GM12878 (cell line): ENCODE results near the gene HAP1. TPM values are rescaled to one million over a fixed set of nuclear protein-coding genes. Genes with fewer than 3 reads are reported as not detected.

Source experiments
- ATAC-seq: fragments of 200-7000 bp; cut with Tn5 transposase; 3 replicates; pipeline ENCODE4 v1.9.1; 2020; ENCODE audit warnings: mild to moderate bottlenecking, moderate library complexity
- BruUV-seq: library from RNA; stranded (reverse); fragments of 400-500 nt; replicated peaks from 2 replicates; lab custom pipeline; 2021; lab: Mats Ljungman, UMichigan
- CTCF ChIA-PET: fragments of 300-600 bp; sonication (Branson Sonifier 250); formaldehyde crosslinking; extraction: SDS; loops from one replicate; lab custom pipeline; 2021; ENCODE audit warnings: inconsistent platforms; lab: Yijun Ruan, JAX
- POLR2A ChIA-PET: fragments of 350-600 bp; formaldehyde crosslinking; extraction: SDS; loops from one replicate; lab custom pipeline; 2021; ENCODE audit warnings: inconsistent platforms; lab: Charles Lee
- RAD21 ChIA-PET: fragments of 300-600 bp; sonication (Branson Sonifier 250); formaldehyde crosslinking; loops from one replicate; lab custom pipeline; 2023; ENCODE audit warnings: antibody characterized with exemption; ENCODE audit not compliant: unreplicated experiment; lab: Charles Lee
- SMC1A ChIA-PET: fragments of 300-600 bp; sonication (Branson Sonifier 250); formaldehyde crosslinking; loops from one replicate; lab custom pipeline; 2023; ENCODE audit not compliant: unreplicated experiment, uncharacterized antibody; lab: Charles Lee
- DNase-seq: peaks from one replicate; pipeline ENCODE4 v3.0.0-alpha.2; 2011; ENCODE audit warnings: low read depth, low spot score
- FAIRE-seq: peaks from 3 replicates; lab custom pipeline; 2011; peaks lifted over from hg19 to GRCh38; lab: Jason Lieb, UNC
- H2AFZ ChIP-seq: 2 replicates; pipeline ENCODE4 v1.6.0; 2011; ENCODE audit warnings: low read depth, low read length, control low read depth; ENCODE audit not compliant: control insufficient read depth
- H3K27ac ChIP-seq: 2 replicates; pipeline ENCODE4 v1.5.1; 2011; ENCODE audit warnings: control low read depth; ENCODE audit not compliant: control insufficient read depth, insufficient read depth
- H3K27me3 ChIP-seq, 2 experiments: replicated peaks in 1 of 2; 2 replicates each; pipeline versions ENCODE4 v1.6.0 to v1.6.1; 2011; ENCODE audit warnings: low read length in 1 of 2; ENCODE audit not compliant: control insufficient read depth in 2 of 2, insufficient read depth in 2 of 2
- H3K36me3 ChIP-seq, 2 experiments: 2 replicates each; pipeline ENCODE4 v1.5.1; 2011; ENCODE audit warnings: low read length in 1 of 2; ENCODE audit not compliant: control insufficient read depth in 2 of 2, insufficient read depth in 2 of 2
- H3K4me1 ChIP-seq: 2 replicates; pipeline ENCODE4 v1.6.1; 2011; ENCODE audit warnings: mild to moderate bottlenecking, low read length, moderate library complexity, mixed read lengths; ENCODE audit not compliant: control insufficient read depth, insufficient read depth
- H3K4me2 ChIP-seq: 2 replicates; pipeline ENCODE4 v1.6.0; 2011; ENCODE audit warnings: control low read depth; ENCODE audit not compliant: control insufficient read depth, insufficient read depth
- H3K4me3 ChIP-seq: fragments of 200-600 bp; sonication (generic); 2 replicates; pipeline ENCODE4 v1.5.1; 2016
- H3K79me2 ChIP-seq: 2 replicates; pipeline ENCODE4 v1.6.0; 2011; ENCODE audit warnings: low read length; ENCODE audit not compliant: control insufficient read depth, insufficient read depth
- H3K9ac ChIP-seq: 2 replicates; pipeline ENCODE4 v1.8.0; 2011; ENCODE audit warnings: low read length, control low read depth, mixed read lengths; ENCODE audit not compliant: control insufficient read depth, insufficient read depth
- H3K9me3 ChIP-seq: replicated peaks from 3 replicates; pipeline ENCODE4 v1.5.1; 2011; ENCODE audit warnings: mild to moderate bottlenecking, low read length; ENCODE audit not compliant: control insufficient read depth, insufficient read depth
- H4K20me1 ChIP-seq: 2 replicates; pipeline ENCODE4 v1.6.0; 2011; ENCODE audit not compliant: control insufficient read depth, insufficient read depth
- FOXK2 ChIP-seq: fragments of 450-650 bp; IDR thresholded peaks from 2 replicates; pipeline ENCODE4 v1.6.1; 2017; ENCODE audit warnings: mild to moderate bottlenecking, moderate library complexity
- RAD21 ChIP-seq: IDR thresholded peaks from 2 replicates; pipeline ENCODE4 v1.6.1; 2011; ENCODE audit warnings: mild to moderate bottlenecking, low read depth, low read length, moderate library complexity; ENCODE audit not compliant: insufficient read depth
- RBBP5 ChIP-seq: fragments of 200-600 bp; sonication (generic); conservative IDR thresholded peaks from 2 replicates; pipeline ENCODE4 v1.6.1; 2016
- SMC3 ChIP-seq: IDR thresholded peaks from 2 replicates; pipeline ENCODE4 v1.6.1; 2011; ENCODE audit warnings: low read length, improper control_type of control experiment, borderline replicate concordance
- SPI1 ChIP-seq: IDR thresholded peaks from 2 replicates; pipeline ENCODE4 v1.6.1; 2011; ENCODE audit warnings: low read depth, mild to moderate bottlenecking, low read length, moderate library complexity, borderline replicate concordance; ENCODE audit not compliant: insufficient read depth
- ZNF24 ChIP-seq: fragments of 450-650 bp; IDR thresholded peaks from 2 replicates; pipeline ENCODE4 v1.6.1; 2017; ENCODE audit warnings: antibody characterized with exemption, mild to moderate bottlenecking
- WGBS: methylation state at CpG from one replicate; pipeline ENCODE4 v1.1.6; 2016; ENCODE audit warnings: low lambda C conversion rate; ENCODE audit not compliant: insufficient replicate concordance, insufficient coverage; ENCODE audit errors: missing lambda C conversion rate; 5-methylcytosine and 5-hydroxymethylcytosine counted together
- in situ Hi-C: fragments of 300-500 bp; cut with MboI; formaldehyde crosslinking; loops from 9 replicates; pipeline ENCODE4 v1.14.3; 2018; ENCODE audit warnings: mixed read lengths
- intact Hi-C: fragments of 100-400 bp; cut with micrococcal nuclease; formaldehyde crosslinking; loops from one replicate; pipeline ENCODE4 v1.14.2; 2022; ENCODE audit not compliant: unreplicated experiment
- polyA plus RNA-seq, 11 experiments: library from polyadenylated mRNA; depleted of rRNA in 4 of 11; unstranded in 6 of 11; stranded (reverse) in 5 of 11; fragments of >200 nt; fragmentation: Nextera tagmentation in 4 of 11; fragmentation: Illumina TruSeq in 1 of 11; extraction: Ambion mirVana in 4 of 11; extraction: Trizol in 1 of 11; gene quantifications; 1 replicate in 1 of 11; 2 replicates in 10 of 11; pipeline versions ENCODE4 v1.2.1 to v1.2.3, GENCODE V29; 2011 to 2016; ENCODE audit warnings: inconsistent platforms in 2 of 11, missing spikeins in 2 of 11, low read depth in 1 of 11
- total RNA-seq, 4 experiments: library from RNA; depleted of rRNA in 3 of 4; stranded (reverse); fragments of >200 nt in 3 of 4; fragmentation: Illumina TruSeq in 1 of 4; extraction: Trizol in 1 of 4; gene quantifications; 2 replicates each; pipeline versions ENCODE4 v1.2.1 to v1.2.3, GENCODE V29; 2013 to 2021
- TF ChIP-seq, protein P1 (sequence below): IDR thresholded peaks from 2 replicates; pipeline ENCODE4 v1.6.1; 2012; ENCODE audit warnings: low read length, inconsistent platforms
- TF ChIP-seq, protein P2 (sequence below), 3 experiments: IDR thresholded peaks in 2 of 3; conservative IDR thresholded peaks in 1 of 3; 2 replicates each; pipeline ENCODE4 v1.5.1; 2011; ENCODE audit warnings: low read depth in 3 of 3, low read length in 3 of 3, mild to moderate bottlenecking in 3 of 3, control low read depth in 2 of 3, moderate library complexity in 2 of 3, inconsistent platforms in 1 of 3, mixed read lengths in 1 of 3; ENCODE audit not compliant: control insufficient read depth in 2 of 3, insufficient read depth in 1 of 3; ENCODE audit errors: extremely low read depth in 1 of 3

Gene HAP1
- total and polyA plus RNA-seq, 10 of the 15 experiments (the other 5 are each of a cell fraction or from before 2014, with no cell fraction given), result not detected

DNA sequence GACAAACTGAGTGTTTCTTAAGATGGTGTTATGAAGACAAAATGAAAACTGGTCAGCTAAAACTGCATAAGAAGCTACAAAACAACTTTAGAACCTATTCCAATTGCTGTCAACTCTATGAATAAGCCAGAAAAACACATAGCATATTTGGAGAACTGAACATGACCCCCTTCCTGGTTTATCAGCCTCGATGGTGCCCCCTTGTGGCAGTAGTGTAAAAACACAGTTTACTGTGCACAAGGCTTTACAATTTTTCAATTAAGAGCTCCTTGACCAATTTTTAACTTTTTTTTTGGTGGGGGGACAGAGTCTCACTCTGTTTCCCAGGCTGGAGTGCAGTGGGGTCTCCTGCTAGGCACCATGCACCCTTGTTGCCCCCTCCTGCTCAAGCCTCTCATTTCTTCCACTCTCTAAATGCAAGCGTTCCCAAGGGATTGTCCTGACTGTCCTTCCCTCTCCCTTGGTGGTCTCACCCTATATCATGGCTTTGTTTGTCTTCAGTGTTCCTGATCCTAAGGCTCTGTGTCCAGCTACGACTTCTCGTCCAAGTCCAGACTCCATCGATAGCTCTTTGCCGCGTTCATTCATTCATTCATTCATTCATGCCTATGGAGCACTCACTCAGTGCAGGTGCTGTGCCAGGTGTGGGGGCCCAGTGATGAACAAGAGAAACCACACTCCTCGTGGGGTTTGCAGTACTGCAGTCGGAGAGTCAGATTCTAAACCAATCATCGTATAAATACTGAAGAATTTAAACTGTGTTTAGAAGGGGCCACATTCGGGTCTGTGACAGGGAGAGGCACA lies 38.3 kb downstream of the HAP1 start:
- ChIA-PET CTCF (interaction anchor here (0.5 to 10.4 kb wide), 23 partner anchors 8 to 1298 kb away, joined by 3 to 265 read pairs (median 3); partner anchors contain the start of gene GAST), POLR2A (interaction anchor here (0.5 to 3.1 kb wide), 8 partner anchors 16 to 1300 kb away, joined by 3 to 16 read pairs (median 4); no protein-coding TSS in a partner anchor), SMC1A (interaction anchor here (0.7 to 3.8 kb wide), 9 partner anchors 11 to 915 kb away, joined by 3 to 57 read pairs (median 5); no protein-coding TSS in a partner anchor), RAD21 (interaction anchor here (0.6 to 2.8 kb wide), 11 partner anchors 12 to 1766 kb away, joined by 3 to 38 read pairs (median 6); no protein-coding TSS in a partner anchor)
- no peak overlapping the region for H3K9ac ChIP-seq
- peaks cover 2% of the 10 kb centered on the region; the same call in 1 of the 2 replicates for H3K4me1 ChIP-seq
- TF ChIP-seq RBBP5, result no peak
- TF ChIP-seq FOXK2, result no peak
- peak; percentile 60; the same call in 1 of the 2 replicates for TF ChIP-seq SMC3
- peak; percentile 15; the same call in 1 of the 2 replicates for TF ChIP-seq SPI1
- TF ChIP-seq, protein P1, sequence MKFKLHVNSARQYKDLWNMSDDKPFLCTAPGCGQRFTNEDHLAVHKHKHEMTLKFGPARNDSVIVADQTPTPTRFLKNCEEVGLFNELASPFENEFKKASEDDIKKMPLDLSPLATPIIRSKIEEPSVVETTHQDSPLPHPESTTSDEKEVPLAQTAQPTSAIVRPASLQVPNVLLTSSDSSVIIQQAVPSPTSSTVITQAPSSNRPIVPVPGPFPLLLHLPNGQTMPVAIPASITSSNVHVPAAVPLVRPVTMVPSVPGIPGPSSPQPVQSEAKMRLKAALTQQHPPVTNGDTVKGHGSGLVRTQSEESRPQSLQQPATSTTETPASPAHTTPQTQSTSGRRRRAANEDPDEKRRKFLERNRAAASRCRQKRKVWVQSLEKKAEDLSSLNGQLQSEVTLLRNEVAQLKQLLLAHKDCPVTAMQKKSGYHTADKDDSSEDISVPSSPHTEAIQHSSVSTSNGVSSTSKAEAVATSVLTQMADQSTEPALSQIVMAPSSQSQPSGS, result no peak
- TF ChIP-seq RAD21, result peak; percentile 59
- TF ChIP-seq, protein P2, sequence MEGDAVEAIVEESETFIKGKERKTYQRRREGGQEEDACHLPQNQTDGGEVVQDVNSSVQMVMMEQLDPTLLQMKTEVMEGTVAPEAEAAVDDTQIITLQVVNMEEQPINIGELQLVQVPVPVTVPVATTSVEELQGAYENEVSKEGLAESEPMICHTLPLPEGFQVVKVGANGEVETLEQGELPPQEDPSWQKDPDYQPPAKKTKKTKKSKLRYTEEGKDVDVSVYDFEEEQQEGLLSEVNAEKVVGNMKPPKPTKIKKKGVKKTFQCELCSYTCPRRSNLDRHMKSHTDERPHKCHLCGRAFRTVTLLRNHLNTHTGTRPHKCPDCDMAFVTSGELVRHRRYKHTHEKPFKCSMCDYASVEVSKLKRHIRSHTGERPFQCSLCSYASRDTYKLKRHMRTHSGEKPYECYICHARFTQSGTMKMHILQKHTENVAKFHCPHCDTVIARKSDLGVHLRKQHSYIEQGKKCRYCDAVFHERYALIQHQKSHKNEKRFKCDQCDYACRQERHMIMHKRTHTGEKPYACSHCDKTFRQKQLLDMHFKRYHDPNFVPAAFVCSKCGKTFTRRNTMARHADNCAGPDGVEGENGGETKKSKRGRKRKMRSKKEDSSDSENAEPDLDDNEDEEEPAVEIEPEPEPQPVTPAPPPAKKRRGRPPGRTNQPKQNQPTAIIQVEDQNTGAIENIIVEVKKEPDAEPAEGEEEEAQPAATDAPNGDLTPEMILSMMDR (IDR thresholded peaks at IDR 0.05 in 2 of 3, conservative IDR thresholded peaks at IDR 0.05 in 1 of 3; ENCODE audit: control insufficient read depth in 2 of 3, extremely low read depth in 1 of 3, insufficient read depth in 1 of 3, low read depth in 3 of 3, low read length in 3 of 3), result peak; percentile 73 to 91 (median 76)
- TF ChIP-seq ZNF24, result peak; percentile 87
- H3K79me2 ChIP-seq, result peaks cover 4% of the 10 kb centered on the region
- intact Hi-C loops (loop anchor here (1.0 kb wide), 1 partner anchor 48 kb away; no protein-coding TSS in a partner anchor), in situ Hi-C loops (loop anchor here (25.0 kb wide), 2 partner anchors 1516 to 1666 kb away; partner anchors contain the start of gene TMEM106A)
- DNase-seq (no peak), FAIRE-seq (peak; percentile 94), ATAC-seq (peak; percentile 66)
- no peaks in the 10 kb centered on the region for H3K27me3 ChIP-seq
- no peak overlapping the region for H3K4me3 ChIP-seq
- H3K27ac ChIP-seq, result no peak overlapping the region
- no TSS peak for BruUV-seq
- 57% methylated on average over 11 of the region's 11 CpGs for WGBS
- H3K4me2 ChIP-seq, result no peak overlapping the region
- no peak overlapping the region for H2AFZ ChIP-seq
- H3K36me3 ChIP-seq, result peaks cover 13 to 19% of the 10 kb centered on the region in 2 experiments
- H4K20me1 ChIP-seq, result peaks cover 2% of the 10 kb centered on the region
- H3K9me3 ChIP-seq, result no peaks in the 10 kb centered on the region
